HepG2 (cell line): Measurements from ENCODE around the gene ECHS1. TPM values are rescaled to one million over a fixed set of nuclear protein-coding genes. Genes with fewer than 3 reads are reported as not detected.

Experiments
- ATAC-seq: fragments of 200-7000 bp; cut with Tn5 transposase; 3 replicates; pipeline ENCODE4 v1.9.1; 2020; ENCODE audit warnings: mild to moderate bottlenecking, moderate library complexity
- BruUV-seq: library from RNA; stranded (reverse); fragments of 400-500 nt; replicated peaks from 2 replicates; lab custom pipeline; 2021; lab: Mats Ljungman, UMichigan
- CTCF ChIA-PET: fragments of 300-600 bp; formaldehyde crosslinking; extraction: SDS; loops from one replicate; lab custom pipeline; 2021; ENCODE audit warnings: low total read pairs, inconsistent platforms, low intra/inter-chr PET ratio; lab: Yijun Ruan, JAX
- POLR2A ChIA-PET: fragments of 350-600 bp; sonication (Branson Sonifier 250); formaldehyde crosslinking; loops from one replicate; lab custom pipeline; 2020; ENCODE audit warnings: antibody characterized with exemption, inconsistent platforms; lab: Yijun Ruan, JAX
- DNase-seq: peaks from one replicate; pipeline ENCODE4 v3.0.0-alpha.2; 2015; ENCODE audit warnings: low spot score
- FAIRE-seq: peaks from 3 replicates; lab custom pipeline; 2011; peaks lifted over from hg19 to GRCh38; lab: Jason Lieb, UNC
- H2AFZ ChIP-seq: one replicate; pipeline ENCODE4 v1.6.1; 2011; ENCODE audit warnings: low read length, inconsistent platforms
- H3K27ac ChIP-seq: fragments of 300-600 bp; 3 replicates; pipeline ENCODE4 v1.8.0; 2011; ENCODE audit warnings: mixed run types, mild to moderate bottlenecking, mixed read lengths, low read length, inconsistent platforms; ENCODE audit not compliant: insufficient read depth; ENCODE audit errors: extremely low read length
- H3K27me3 ChIP-seq, 2 experiments: fragments of 200-600 bp in 1 of 2; 2 replicates in 1 of 2; 3 replicates in 1 of 2; pipeline versions ENCODE4 v1.6.0 to v1.8.0; 2011; ENCODE audit warnings: low read length in 2 of 2, mild to moderate bottlenecking in 2 of 2, moderate library complexity in 2 of 2, inconsistent platforms in 1 of 2; ENCODE audit not compliant: insufficient read depth in 2 of 2, control insufficient read depth in 1 of 2
- H3K36me3 ChIP-seq, 2 experiments: fragments of 200-600 bp in 1 of 2; replicated peaks in 1 of 2; 2 replicates in 1 of 2; 3 replicates in 1 of 2; pipeline versions ENCODE4 v1.5.1 to v1.8.0; 2011; ENCODE audit warnings: low read length in 2 of 2, inconsistent platforms in 1 of 2; ENCODE audit not compliant: insufficient read depth in 2 of 2, control insufficient read depth in 1 of 2
- H3K4me1 ChIP-seq: 2 replicates; pipeline ENCODE4 v1.5.1; 2012; ENCODE audit warnings: low read length, inconsistent platforms; ENCODE audit not compliant: insufficient read depth
- H3K4me2 ChIP-seq: 2 replicates; pipeline ENCODE4 v1.6.0; 2011; ENCODE audit warnings: low read depth, low read length, inconsistent platforms
- H3K4me3 ChIP-seq, 3 experiments: fragments of 200-600 bp in 1 of 3; sonication (generic), shearing (Covaris generic) in 1 of 3; replicated peaks in 1 of 3; 2 replicates each; pipeline ENCODE4 v1.5.1; 2011 to 2016; ENCODE audit warnings: low read length in 3 of 3, inconsistent platforms in 2 of 3, low read depth in 2 of 3, mild to moderate bottlenecking in 2 of 3, control low read depth in 1 of 3, mixed read lengths in 1 of 3; ENCODE audit not compliant: insufficient read depth in 1 of 3
- H3K79me2 ChIP-seq: one replicate; pipeline ENCODE4 v1.6.1; 2011; ENCODE audit warnings: low read length, inconsistent platforms; ENCODE audit not compliant: insufficient read depth
- H3K9ac ChIP-seq: 2 replicates; pipeline ENCODE4 v1.6.0; 2011; ENCODE audit warnings: mild to moderate bottlenecking, low read depth, low read length, inconsistent platforms; ENCODE audit not compliant: insufficient read depth
- H3K9me3 ChIP-seq: 2 replicates; pipeline ENCODE4 v1.5.1; 2012; ENCODE audit warnings: mild to moderate bottlenecking, low read length
- H4K20me1 ChIP-seq: 2 replicates; pipeline ENCODE4 v1.6.0; 2011; ENCODE audit warnings: inconsistent platforms, mild to moderate bottlenecking, low read length, moderate library complexity; ENCODE audit not compliant: insufficient read depth
- CHCHD3 ChIP-seq: sonication (generic); formaldehyde crosslinking; IDR thresholded peaks from 2 replicates; pipeline ENCODE4 v1.8.0; 2022; ENCODE audit warnings: mild to moderate bottlenecking, missing genetic modification reagents, moderate library complexity
- HDAC1 ChIP-seq: sonication (generic); formaldehyde crosslinking; IDR thresholded peaks from 2 replicates; pipeline ENCODE4 v1.5.1; 2020; ENCODE audit warnings: mild to moderate bottlenecking, missing genetic modification reagents
- HNRNPH1 ChIP-seq: fragments of 200-400 bp; formaldehyde crosslinking; optimal IDR thresholded peaks from 2 replicates; pipeline ENCODE3; 2017; ENCODE audit warnings: mild to moderate bottlenecking, low read depth, low read length
- MED1 ChIP-seq: sonication (generic); formaldehyde crosslinking; IDR thresholded peaks from 2 replicates; pipeline ENCODE4 v1.4.0; 2020; ENCODE audit warnings: missing genetic modification reagents
- MIER2 ChIP-seq: IDR thresholded peaks from 2 replicates; pipeline ENCODE4 v1.6.1; 2016; ENCODE audit warnings: missing biosample characterization, missing genetic modification reagents
- NONO ChIP-seq, 2 experiments: fragments of 450-650 bp in 1 of 2; sonication (generic) in 1 of 2; formaldehyde crosslinking in 1 of 2; IDR thresholded peaks in 1 of 2; conservative IDR thresholded peaks in 1 of 2; 2 replicates each; pipeline versions ENCODE4 v1.6.1 to v1.8.0; 2017 to 2022; ENCODE audit warnings: mild to moderate bottlenecking in 1 of 2, missing genetic modification reagents in 1 of 2, moderate library complexity in 1 of 2
- POLR2G ChIP-seq: fragments of 200-400 bp; formaldehyde crosslinking; IDR thresholded peaks from 2 replicates; pipeline ENCODE4 v1.6.1; 2018; ENCODE audit warnings: mild to moderate bottlenecking, low read depth, low read length, moderate library complexity
- RXRA ChIP-seq: sonication (generic); formaldehyde crosslinking; IDR thresholded peaks from 2 replicates; pipeline ENCODE4 v1.5.1; 2020; ENCODE audit warnings: missing genetic modification reagents
- RXRB ChIP-seq: IDR thresholded peaks from 2 replicates; pipeline ENCODE4 v1.6.1; 2016; ENCODE audit warnings: borderline replicate concordance, missing genetic modification reagents, missing compliant biosample characterization
- SAP130 ChIP-seq: IDR thresholded peaks from 2 replicates; pipeline ENCODE4 v1.6.1; 2016; ENCODE audit warnings: low read depth
- SKI ChIP-seq: fragments of 450-650 bp; IDR thresholded peaks from one replicate; pipeline ENCODE4 v1.6.1; 2018; ENCODE audit warnings: mild to moderate bottlenecking; ENCODE audit not compliant: partially characterized antibody
- SP2 ChIP-seq: sonication (generic); formaldehyde crosslinking; IDR thresholded peaks from 2 replicates; pipeline ENCODE4 v1.5.1; 2020; ENCODE audit warnings: mild to moderate bottlenecking, missing genetic modification reagents
- TEAD3 ChIP-seq: optimal IDR thresholded peaks from 2 replicates; pipeline ENCODE3; 2016; ENCODE audit warnings: borderline replicate concordance
- YEATS4 ChIP-seq: sonication (generic); formaldehyde crosslinking; IDR thresholded peaks from 2 replicates; pipeline ENCODE4 v1.4.0; 2020; ENCODE audit warnings: missing genetic modification reagents, borderline replicate concordance
- WGBS: methylation state at CpG from one replicate; pipeline ENCODE4 v1.1.6; 2017; ENCODE audit warnings: low lambda C conversion rate; 5-methylcytosine and 5-hydroxymethylcytosine counted together
- in situ Hi-C: cut with HindIII; loops from 2 replicates; pipeline ENCODE4 v1.10.0; 2017; ENCODE audit warnings: low pct_unique_long_range_greater_than_20kb; ENCODE audit not compliant: extremely low pct_ligation_motif_present
- intact Hi-C: fragments of 100-400 bp; cut with micrococcal nuclease; formaldehyde crosslinking; loops from one replicate; pipeline ENCODE4 v1.10.0; 2022; ENCODE audit not compliant: unreplicated experiment
- polyA plus RNA-seq, 8 experiments: library from polyadenylated mRNA; depleted of rRNA in 3 of 8; stranded (reverse) in 7 of 8; unstranded in 1 of 8; fragments of >200 nt; fragmentation: Illumina TruSeq in 4 of 8; extraction: Trizol in 4 of 8; gene quantifications; 2 replicates each; pipeline versions ENCODE4 v1.2.1 to v1.2.3, GENCODE V29; 2011 to 2016; ENCODE audit warnings: low read depth in 4 of 8, missing spikeins in 1 of 8, mixed read lengths in 1 of 8; ENCODE audit not compliant: insufficient read depth in 1 of 8
- total RNA-seq, 5 experiments: library from RNA; depleted of rRNA; stranded (reverse); fragments of >200 nt; fragmentation: Illumina TruSeq; extraction: Trizol; gene quantifications; 2 replicates each; pipeline ENCODE4 v1.2.3, GENCODE V29; 2016; ENCODE audit warnings: low read depth in 1 of 5
- TF ChIP-seq, protein P1 (sequence below): sonication (generic); formaldehyde crosslinking; IDR thresholded peaks from 2 replicates; pipeline ENCODE4 v1.4.0; 2020; ENCODE audit warnings: mild to moderate bottlenecking, low read depth, missing genetic modification reagents
- TF ChIP-seq, protein P2 (sequence below): sonication (generic); formaldehyde crosslinking; IDR thresholded peaks from 2 replicates; pipeline ENCODE4 v1.4.0; 2020; ENCODE audit warnings: missing genetic modification reagents, borderline replicate concordance
- TF ChIP-seq, protein P3 (sequence below): sonication (generic); formaldehyde crosslinking; IDR thresholded peaks from 2 replicates; pipeline ENCODE4 v1.5.0; 2020; ENCODE audit warnings: missing genetic modification reagents

Gene ECHS1
- total and polyA plus RNA-seq, 2 of the 13 experiments (the other 11 are each of a cell fraction or from before 2014, with no cell fraction given) = 32.7 to 195 TPM

DNA sequence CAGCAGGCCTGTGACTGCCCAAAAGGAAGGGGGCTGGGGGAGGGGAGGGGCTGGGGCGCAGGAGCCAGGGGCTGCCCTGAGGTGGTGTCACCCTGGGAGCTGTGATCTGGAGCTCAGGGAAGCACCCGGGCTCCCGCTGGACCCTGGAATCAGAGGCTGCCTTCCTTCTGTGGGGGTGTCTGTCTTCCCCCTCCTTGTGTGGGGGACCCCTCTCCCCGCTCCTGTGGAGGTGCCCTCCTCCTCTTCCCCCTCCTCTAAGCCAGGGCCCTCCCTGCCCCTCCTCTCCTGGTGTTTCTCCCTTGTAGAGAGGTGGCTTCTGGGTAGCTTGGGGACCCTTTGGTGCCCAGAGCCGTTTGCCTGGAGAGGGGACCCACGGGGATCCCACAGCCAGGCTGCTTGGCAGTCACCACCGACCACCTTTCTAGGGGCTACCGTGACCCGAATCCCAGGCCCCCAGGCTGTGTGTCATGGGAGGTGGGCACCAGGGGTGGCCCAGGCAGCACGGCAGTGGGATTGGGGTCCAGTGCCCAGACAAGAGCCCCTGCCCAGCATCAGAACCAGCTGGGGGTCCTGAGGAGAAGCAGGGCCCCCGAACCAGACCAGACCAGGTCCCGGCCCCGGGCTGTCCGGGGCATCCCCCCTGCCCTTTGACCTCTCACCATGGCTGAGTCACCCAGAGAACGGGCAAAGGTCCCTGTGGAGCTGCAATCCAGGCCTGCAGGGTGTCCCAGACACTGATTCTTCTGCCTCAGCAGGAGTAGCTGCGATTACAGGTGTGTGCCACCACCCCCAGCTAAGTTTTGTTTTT lies 25.2 kb downstream of the ECHS1 start:
- ChIA-PET POLR2A (interaction anchor here (0.7 to 3.0 kb wide), 13 partner anchors 10 to 46 kb away, joined by 3 to 124 read pairs (median 7); partner anchors contain the start of genes CALY, ECHS1, FUOM and MTG1), CTCF (no interaction called here)
- H4K20me1 ChIP-seq = 0 out of 2 replicates have a peak, but pooled peaks cover 2% of the 10 kb centered on the region
- peak overlapping the region; percentile 70 for H3K9ac ChIP-seq
- no peaks in the 10 kb centered on the region for H3K36me3 ChIP-seq
- no peaks in the 10 kb centered on the region for H3K79me2 ChIP-seq
- no peak overlapping the region for H2AFZ ChIP-seq
- no TSS peak for BruUV-seq
- in situ Hi-C loops (no loop called here), intact Hi-C loops (no loop called here)
- H3K27me3 ChIP-seq = no peaks in the 10 kb centered on the region
- H3K9me3 ChIP-seq = no peaks in the 10 kb centered on the region
- peak overlapping the region; percentile 80 for H3K27ac ChIP-seq
- H3K4me1 ChIP-seq = peaks cover 65% of the 10 kb centered on the region
- DNase-seq (peak; percentile 75), FAIRE-seq (peak; percentile 89), ATAC-seq (peak; percentile 66)
- peak overlapping the region; percentile 96 for H3K4me2 ChIP-seq
- WGBS = 14% methylated on average over 2 of the region's 16 CpGs
- peak overlapping the region; percentile 51 to 74 (median 59) for H3K4me3 ChIP-seq
- TF ChIP-seq HDAC1 (CRISPR knock-in tag) = peak; percentile 54
- TF ChIP-seq MED1 (CRISPR knock-in tag) = peak; percentile 30; the same call in 1 of the 2 replicates
- peak; percentile 65 for TF ChIP-seq RXRB (CRISPR knock-in tag)
- peak; percentile 72 for TF ChIP-seq SAP130 (CRISPR knock-in tag)
- TF ChIP-seq TEAD3 = peak; percentile 26
- TF ChIP-seq RXRA (CRISPR knock-in tag) = peak; percentile 58
- no peak for TF ChIP-seq YEATS4
- TF ChIP-seq POLR2G = peak; percentile 60; the same call in 1 of the 2 replicates
- no peak for TF ChIP-seq HNRNPH1
- TF ChIP-seq MIER2 (CRISPR knock-in tag) = no peak
- TF ChIP-seq, protein P1, sequence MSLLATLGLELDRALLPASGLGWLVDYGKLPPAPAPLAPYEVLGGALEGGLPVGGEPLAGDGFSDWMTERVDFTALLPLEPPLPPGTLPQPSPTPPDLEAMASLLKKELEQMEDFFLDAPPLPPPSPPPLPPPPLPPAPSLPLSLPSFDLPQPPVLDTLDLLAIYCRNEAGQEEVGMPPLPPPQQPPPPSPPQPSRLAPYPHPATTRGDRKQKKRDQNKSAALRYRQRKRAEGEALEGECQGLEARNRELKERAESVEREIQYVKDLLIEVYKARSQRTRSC (CRISPR knock-in tag) = no peak
- no peak for TF ChIP-seq SP2 (CRISPR knock-in tag)
- TF ChIP-seq SKI = peak; percentile 23
- TF ChIP-seq, protein P2, sequence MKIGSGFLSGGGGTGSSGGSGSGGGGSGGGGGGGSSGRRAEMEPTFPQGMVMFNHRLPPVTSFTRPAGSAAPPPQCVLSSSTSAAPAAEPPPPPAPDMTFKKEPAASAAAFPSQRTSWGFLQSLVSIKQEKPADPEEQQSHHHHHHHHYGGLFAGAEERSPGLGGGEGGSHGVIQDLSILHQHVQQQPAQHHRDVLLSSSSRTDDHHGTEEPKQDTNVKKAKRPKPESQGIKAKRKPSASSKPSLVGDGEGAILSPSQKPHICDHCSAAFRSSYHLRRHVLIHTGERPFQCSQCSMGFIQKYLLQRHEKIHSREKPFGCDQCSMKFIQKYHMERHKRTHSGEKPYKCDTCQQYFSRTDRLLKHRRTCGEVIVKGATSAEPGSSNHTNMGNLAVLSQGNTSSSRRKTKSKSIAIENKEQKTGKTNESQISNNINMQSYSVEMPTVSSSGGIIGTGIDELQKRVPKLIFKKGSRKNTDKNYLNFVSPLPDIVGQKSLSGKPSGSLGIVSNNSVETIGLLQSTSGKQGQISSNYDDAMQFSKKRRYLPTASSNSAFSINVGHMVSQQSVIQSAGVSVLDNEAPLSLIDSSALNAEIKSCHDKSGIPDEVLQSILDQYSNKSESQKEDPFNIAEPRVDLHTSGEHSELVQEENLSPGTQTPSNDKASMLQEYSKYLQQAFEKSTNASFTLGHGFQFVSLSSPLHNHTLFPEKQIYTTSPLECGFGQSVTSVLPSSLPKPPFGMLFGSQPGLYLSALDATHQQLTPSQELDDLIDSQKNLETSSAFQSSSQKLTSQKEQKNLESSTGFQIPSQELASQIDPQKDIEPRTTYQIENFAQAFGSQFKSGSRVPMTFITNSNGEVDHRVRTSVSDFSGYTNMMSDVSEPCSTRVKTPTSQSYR = no peak
- no peak for TF ChIP-seq CHCHD3
- no peak for TF ChIP-seq NONO (IDR thresholded peaks at IDR 0.05)
- TF ChIP-seq NONO (CRISPR knock-in tag; conservative IDR thresholded peaks at IDR 0.05) = peak; percentile 10; the same call in 1 of the 2 replicates
- TF ChIP-seq, protein P3, sequence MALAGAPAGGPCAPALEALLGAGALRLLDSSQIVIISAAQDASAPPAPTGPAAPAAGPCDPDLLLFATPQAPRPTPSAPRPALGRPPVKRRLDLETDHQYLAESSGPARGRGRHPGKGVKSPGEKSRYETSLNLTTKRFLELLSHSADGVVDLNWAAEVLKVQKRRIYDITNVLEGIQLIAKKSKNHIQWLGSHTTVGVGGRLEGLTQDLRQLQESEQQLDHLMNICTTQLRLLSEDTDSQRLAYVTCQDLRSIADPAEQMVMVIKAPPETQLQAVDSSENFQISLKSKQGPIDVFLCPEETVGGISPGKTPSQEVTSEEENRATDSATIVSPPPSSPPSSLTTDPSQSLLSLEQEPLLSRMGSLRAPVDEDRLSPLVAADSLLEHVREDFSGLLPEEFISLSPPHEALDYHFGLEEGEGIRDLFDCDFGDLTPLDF = no peak
